Left colon (tissue), 2 donors: ENCODE data around the gene ZFP64. TPM values are rescaled to one million over a fixed set of nuclear protein-coding genes. Genes with fewer than 3 reads are reported as not detected.
"Not testable (repeated sequence)": the region's sequence is repeated elsewhere in the genome, so short reads cannot be mapped to it uniquely, and the experiment has no call there.

Experiments used
- ATAC-seq: fragments of 200-7000 bp; cut with Tn5 transposase; one replicate; pipeline ENCODE4 v1.9.1; 2020; ENCODE audit warnings: mild to moderate bottlenecking, moderate library complexity
- DNase-seq, 2 donors: peaks; one replicate each; pipeline ENCODE4 v3.0.0-alpha.2; 2020
- intact Hi-C, 2 donors: fragments of 100-400 bp; cut with DNase I in 1 of 2; cut with micrococcal nuclease in 1 of 2; formaldehyde crosslinking; loops; one replicate each; pipeline versions ENCODE4 v1.11.2 to v1.14.0; 2022; cut with DNase I, micrococcal nuclease
- total RNA-seq, 2 donors: library from RNA; stranded (reverse); fragmentation: NEBNext Ultra II Directional; extraction: Animal tissue kit (Norgen Biotek cat#: 25700); gene quantifications; one replicate each; pipeline ENCODE4 v1.2.1, GENCODE V29; 2021
- donor health status: DM: no; HTN: no; CAD: no.
- donor health status: DM: yes; HTN: yes; CAD: no.

The ZFP64 gene
- total RNA-seq, 2 donors from 2014 or later: 16.4 to 17.9 TPM

DNA sequence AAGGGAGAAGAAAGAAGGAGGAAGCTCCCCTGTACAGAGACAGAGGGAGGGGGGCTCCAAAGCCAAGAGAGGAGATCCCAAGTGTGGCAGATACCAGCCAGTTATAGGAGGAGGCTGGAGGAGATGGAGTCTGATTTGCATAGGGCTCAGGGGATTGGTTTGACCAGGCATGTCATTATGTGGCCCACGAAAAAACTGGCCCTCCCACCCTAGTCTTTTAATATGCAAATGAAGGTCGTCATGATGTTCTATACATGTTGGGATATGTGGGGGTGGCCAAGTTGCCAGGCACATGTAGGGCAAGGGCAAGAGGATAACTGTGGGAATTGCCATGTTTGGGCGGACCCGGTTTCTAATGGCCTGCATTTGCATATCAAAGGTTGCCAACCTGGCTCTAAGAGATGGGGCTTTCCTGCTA is 17.6 kb upstream of the ZFP64 start:
- ATAC-seq (no peak), DNase-seq (no peak)
- intact Hi-C loops: no loop called here

DNA sequence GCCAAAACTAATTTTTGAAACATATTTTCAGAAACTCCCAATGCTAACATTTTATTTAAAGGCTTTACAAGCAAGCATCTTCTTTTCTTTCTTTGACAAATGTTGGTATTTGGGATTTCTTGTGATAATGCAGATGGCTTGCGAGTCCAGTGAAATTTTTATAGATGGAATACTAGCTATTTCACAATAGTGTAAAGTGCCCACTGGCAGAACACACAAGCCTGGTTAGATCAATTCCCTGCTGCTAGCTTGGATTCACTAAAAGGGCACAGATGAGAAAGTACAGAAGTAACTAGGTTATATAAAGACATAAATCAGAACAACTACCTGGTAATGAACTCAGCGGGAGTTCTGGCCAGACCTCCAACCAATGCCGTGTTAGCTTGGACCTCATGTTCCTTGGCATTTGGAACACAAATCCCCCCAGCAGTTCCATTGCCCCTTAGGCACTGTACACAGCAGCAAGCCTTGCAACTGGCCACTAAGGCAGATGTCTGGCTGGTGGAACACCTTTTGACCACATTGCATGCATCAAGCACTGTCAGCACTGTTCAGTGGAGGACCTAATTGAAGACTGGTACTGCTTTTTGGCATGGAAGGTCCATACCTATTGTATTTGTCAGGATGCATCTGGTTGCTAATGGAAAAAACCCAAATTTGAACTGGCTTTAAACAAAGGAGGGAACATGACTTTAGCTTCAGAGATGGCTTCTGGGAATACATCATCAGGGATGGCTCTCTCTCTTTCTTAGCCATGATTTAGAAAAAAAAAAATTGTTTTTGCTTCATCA is 15.6 kb upstream of the ZFP64 start:
- ATAC-seq (no peak), DNase-seq (no peak)
- intact Hi-C loops: no loop called here

DNA sequence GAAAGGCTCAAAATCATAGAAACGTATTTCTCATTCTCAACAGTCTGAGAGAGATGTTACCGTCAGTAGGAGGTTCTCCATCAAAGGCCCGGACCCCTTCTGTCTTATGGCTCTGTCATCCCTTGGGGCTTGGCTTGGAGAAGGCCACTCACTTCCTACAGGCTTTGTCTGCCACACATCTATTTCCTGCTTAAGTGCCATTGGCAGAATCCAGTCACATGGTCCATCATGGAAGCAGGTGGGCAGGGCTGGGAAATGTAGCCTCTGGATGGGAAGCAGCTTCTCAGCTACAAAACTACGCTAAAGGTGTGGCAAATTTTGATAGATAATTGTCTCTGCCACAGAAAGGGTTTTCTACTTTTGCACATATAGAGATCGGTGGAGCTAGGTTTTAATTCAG is 12.6 kb upstream of the ZFP64 start:
- ATAC-seq: no peak

DNA sequence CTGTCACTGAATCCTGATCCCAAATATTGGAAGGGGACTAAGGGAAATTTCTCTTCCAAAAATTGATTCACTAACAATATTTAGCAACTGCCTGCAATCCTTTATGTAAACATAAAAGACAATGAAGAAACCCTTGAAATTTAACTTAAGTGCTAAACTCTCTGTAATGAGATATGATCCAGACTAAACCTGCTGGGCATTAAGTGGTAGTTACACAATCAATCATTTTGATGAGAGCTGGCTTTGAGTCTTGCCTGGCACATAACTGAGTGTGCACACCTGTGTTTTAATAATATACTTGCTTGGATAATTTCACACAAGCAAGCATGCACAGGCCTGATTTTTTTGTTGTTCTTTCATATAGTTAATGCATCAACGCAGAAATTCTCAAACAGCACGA is 9.8 kb upstream of the ZFP64 start:
- intact Hi-C loops: no loop called here
- no peak for DNase-seq
- ATAC-seq: no peak

More for the DNA sequence above, 12.6 kb upstream of the ZFP64 start:
- DNase-seq: no peak
- intact Hi-C loops: no loop called here

DNA sequence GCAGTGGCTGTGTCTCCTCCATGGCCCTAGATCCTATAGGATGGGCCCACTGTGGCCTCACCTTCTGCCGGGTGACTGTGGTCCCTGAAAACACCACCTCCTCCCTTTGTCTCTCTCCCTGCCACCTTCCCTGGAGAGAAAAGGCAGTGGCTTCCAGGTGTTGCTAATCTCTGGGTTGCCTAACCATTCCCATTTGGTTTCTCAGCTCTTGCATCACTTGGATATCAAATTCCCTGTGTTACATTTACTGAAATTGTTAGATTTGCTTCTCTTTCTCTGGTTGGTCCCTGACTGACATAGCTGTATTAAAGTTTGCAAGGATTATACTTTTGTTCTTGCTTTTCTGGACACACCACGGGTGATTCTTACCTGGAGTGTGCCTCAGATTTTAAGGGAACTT is 9.3 kb upstream of the ZFP64 start:
- DNase-seq (no peak), ATAC-seq (no peak)
- intact Hi-C loops: no loop called here

- intact Hi-C loops: no loop called here
- DNase-seq: no peak
- ATAC-seq: no peak
These were observed 5.3 kb upstream of the ZFP64 start for GRCh38 chr20:52196845-52197244.

DNA sequence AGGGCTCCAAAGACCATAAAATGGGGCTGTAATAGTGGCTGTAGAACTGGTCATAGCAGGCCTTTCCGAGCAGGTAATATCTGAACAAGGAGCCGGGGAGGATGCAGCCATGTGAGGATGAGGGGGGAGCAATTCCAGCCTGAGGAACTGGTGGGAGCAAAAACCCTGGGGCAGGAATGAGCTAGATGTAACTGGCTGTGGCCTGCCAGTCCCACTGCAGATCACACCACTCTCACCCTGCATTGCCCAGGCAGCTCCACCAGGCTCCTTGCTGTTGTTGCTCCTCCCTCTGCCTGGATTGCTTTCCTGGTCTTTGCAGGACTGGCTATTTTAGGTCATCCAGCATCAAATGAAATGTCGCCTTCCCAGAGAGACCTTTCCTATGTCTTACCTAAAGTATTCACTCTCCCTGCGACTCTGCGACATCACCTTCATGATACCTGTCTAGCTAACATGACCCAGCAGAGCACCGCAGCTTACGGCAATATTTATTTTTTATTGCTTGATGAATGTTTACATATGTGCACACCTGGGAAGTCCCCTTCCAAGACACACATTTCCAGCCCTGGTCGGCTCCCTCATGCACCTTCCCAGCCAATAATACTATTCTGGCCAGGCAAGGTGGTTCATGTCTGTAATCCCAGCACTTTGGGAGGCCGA is 2.4 kb upstream of the ZFP64 start:
- peak; percentile 56 to 67 for DNase-seq
- intact Hi-C loops: no loop called here
- peak; percentile 64 for ATAC-seq

DNA sequence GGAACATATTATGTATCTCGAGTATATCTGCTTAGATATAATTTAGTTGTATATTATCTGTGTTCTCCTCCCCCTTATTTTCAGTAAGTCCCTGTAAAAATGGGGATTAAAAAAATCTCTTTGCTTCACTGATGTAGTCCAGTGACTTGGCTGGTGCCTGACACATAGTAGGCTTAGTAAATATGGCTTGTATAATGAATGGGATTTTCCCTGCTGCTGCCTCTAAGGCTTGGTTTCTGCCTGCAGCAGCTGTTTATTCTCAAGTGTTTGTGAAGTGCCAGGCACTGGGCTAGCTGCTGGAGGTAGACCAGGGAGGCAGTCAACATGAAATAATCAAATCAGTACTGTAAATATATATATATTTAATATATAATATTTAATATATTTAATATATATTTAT is 1.6 kb upstream of the ZFP64 start:
- intact Hi-C loops: no loop called here

DNA sequence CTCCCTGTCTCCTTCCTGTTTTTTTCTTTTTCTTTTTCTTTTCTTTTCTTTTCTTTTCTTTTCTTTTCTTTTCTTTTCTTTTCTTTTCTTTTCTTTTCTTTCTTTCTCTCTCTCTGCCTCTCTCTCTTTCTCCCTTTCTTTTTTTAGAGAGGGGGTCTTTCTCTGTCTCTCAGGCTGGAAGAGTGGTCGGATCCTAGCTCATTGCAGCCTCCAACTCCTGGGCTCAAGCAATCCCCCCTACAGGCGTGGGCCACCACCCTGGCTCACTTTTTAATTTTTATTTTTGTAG is 1.1 kb upstream of the ZFP64 start:
- intact Hi-C loops, ATAC-seq: not testable (repeated sequence)

More for the DNA sequence above, 1.6 kb upstream of the ZFP64 start:
- ATAC-seq (no peak), DNase-seq (no peak)

GRCh38 chr20:52191916-52192718 is 538 bp upstream of the ZFP64 start:
- peak; percentile 52 for ATAC-seq
- peak; percentile 59 to 79 for DNase-seq
- intact Hi-C loops: no loop called here

More for the DNA sequence above, 1.1 kb upstream of the ZFP64 start:
- DNase-seq: not testable (repeated sequence)

DNA sequence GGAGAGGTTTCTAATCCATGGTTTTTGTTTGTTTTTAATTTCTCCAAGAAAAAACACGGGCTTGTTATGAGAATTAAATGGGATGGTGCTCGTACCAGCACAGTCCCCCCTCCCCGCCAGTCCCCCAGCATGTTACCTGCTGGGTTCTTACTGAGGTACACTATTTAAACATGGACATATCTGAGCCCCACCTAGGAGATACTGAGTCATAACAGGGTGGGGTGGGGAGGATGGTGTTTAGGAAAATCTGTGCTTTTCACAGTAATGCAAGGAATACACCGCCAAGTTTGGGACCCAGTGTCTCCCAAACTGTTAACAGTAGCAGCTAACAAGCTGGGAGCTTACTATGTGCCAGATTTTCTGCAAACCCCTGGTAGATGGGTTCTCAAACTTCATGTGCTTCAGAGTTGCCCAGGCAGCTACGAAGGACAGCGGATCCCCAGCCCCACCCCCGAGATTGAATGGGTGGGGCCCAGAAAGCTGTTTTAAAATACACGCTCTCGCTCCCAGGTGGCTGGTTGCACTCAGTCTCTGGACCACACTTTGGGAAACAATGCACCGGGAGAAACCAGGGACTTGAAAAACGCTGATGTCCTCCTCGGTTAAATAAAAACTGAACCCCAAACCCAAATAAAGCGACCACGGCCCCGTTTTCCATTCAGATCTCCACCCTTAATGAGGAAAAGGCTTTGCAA is 995 bp downstream of the ZFP64 start:
- intact Hi-C loops: no loop called here
- ATAC-seq: peak; percentile 54
- peak; percentile 65 to 74 for DNase-seq

DNA sequence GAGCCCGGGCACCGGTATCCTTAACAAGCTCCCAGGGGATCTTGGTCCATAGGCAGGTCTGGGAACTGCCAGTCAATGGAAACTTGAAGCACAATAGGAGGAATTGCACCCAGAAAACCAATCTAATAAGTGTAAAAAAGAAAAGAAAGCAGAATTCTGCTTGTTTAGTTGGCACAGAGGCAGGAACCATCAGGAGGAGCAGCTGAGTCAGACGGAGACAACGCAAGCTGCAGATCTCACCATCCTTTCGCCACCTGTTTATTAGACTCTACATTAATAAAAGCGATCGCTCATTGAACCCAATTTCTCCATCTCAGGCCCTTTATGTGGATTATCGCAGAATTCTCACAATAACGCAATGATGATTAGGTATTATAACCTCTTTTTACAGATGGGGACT is 9.8 kb downstream of the ZFP64 start:
- no peak for ATAC-seq
- no peak for DNase-seq
- intact Hi-C loops: no loop called here

- DNase-seq (no peak), ATAC-seq (no peak)
- intact Hi-C loops: no loop called here
These were observed 11.3 kb downstream of the ZFP64 start for GRCh38 chr20:52180180-52180840.

DNA sequence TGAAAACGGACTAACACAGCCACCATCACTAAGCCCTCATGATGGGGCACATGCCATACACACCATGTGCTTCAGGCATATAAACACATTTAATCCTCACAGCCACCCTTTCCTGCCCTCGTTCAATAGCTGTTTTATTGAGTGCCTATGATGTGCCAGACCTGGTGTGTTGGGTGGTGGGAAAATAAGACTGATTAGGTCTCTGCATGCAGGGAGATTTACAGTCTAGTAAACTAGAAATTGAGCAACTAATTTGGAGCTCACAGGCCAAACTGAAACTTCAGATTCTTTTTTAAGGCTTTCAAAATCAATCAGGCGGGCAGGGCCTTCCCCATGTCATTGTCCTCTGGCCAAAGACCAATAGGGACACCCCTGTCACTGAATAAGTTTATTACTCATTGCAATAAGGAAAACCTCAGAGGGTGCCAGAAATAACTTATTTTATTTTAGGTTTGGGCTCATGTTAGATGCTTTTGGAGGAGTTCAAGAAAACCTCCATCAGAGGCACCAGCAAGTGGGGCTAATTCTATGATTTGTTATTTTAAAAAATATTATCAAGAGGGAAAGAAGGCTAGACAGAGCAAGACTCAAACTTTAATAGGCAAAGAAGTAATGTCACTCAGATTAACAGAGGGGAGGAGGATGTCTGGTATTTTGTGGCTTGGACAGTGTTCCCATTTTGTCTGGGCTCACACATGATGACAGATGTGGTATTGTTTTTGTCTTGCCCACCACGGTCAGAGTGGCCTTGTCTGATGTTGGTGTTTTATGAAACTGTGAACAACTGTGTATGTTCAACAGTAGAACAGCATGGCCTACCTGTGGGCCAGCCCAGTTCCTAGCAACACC is 12.0 kb downstream of the ZFP64 start:
- no peak for ATAC-seq
- no peak for DNase-seq

GRCh38 chr20:52178691-52179090 is 12.9 kb downstream of the ZFP64 start:
- no peak for DNase-seq
- intact Hi-C loops: no loop called here
- ATAC-seq: no peak

More for the DNA sequence above, 12.0 kb downstream of the ZFP64 start:
- intact Hi-C loops: no loop called here

DNA sequence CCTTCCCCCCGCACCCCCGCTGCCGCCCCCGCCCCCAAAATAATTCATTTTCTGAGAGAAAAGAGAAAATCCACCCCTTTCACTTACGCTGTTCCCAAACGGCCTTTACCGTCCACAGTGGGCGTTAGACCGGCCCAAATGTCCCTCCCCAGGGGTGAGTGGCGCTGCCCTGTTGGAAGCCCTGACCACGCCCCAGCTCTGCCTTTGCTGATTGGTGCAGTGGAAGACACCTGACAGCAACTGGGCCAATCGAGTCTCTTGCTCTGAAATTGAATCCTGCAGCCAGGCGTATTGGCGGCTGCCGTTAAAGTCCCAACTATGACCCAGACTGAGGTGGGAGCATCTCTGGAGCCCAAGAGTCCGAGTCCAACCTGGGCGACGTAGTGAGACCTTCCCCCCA is 15.7 kb downstream of the ZFP64 start:
- intact Hi-C loops: no loop called here
- ATAC-seq: no peak
- DNase-seq: no peak

- intact Hi-C loops: no loop called here
- DNase-seq: no peak
- ATAC-seq: peak; percentile 30
These were observed 19.1 kb downstream of the ZFP64 start for GRCh38 chr20:52172392-52173047.
